Bronchial epithelial cell (primary cell): Measurements from ENCODE around the gene COPG1. TPM values are rescaled to one million over a fixed set of nuclear protein-coding genes. Genes with fewer than 3 reads are reported as not detected.

Source experiments
- total RNA-seq: library from RNA; depleted of rRNA; stranded (reverse); fragments of >200 nt; gene quantifications from 2 replicates; pipeline ENCODE4 v1.2.1, GENCODE V29; 2014

Gene COPG1
- total RNA-seq, 1 donor from 2014 or later = 165 TPM

Other genes with a start within 250 kb of the COPG1 start
- under 0.01 TPM in 1 of 2 replicates, not detected in the other for gene EFCC1, start 248.3 kb upstream of the COPG1 start, total RNA-seq
- not detected in 2 replicates for gene GP9, start 188.8 kb upstream of the COPG1 start, total RNA-seq
- gene RAB43, start 127.8 kb upstream of the COPG1 start, total RNA-seq = 15.0 and 18.6 TPM in 2 replicates
- gene ISY1, start 88.5 kb upstream of the COPG1 start, total RNA-seq = 11.3 and 19.1 TPM in 2 replicates
- gene CNBP, start 65.7 kb upstream of the COPG1 start, total RNA-seq = 371 and 535 TPM in 2 replicates
- 30.5 and 35.6 TPM in 2 replicates for gene HMCES, start 29.3 kb downstream of the COPG1 start, total RNA-seq
- gene EFCAB12, start 179.0 kb downstream of the COPG1 start, total RNA-seq = not detected in 2 replicates
- gene MBD4, start 190.3 kb downstream of the COPG1 start, total RNA-seq = 11.3 and 24.5 TPM in 2 replicates
- gene IFT122, start 190.6 kb downstream of the COPG1 start, total RNA-seq = 5.9 and 10.0 TPM in 2 replicates